Right atrium auricular region (tissue), 2 donors: ENCODE results near the gene ITGB6. TPM values are rescaled to one million over a fixed set of nuclear protein-coding genes. Genes with fewer than 3 reads are reported as not detected.

Source experiments
- DNase-seq: peaks from one replicate; pipeline ENCODE4 v3.0.0-alpha.2; 2019; ENCODE audit warnings: low spot score
- H3K27ac ChIP-seq, 2 donors: fragments of 200-600 bp; sonication (generic); 1 replicate in 1 of 2; 2 replicates in 1 of 2; pipeline ENCODE4 v1.5.1; 2016 to 2019
- H3K27me3 ChIP-seq, 2 donors: fragments of 200-600 bp; sonication (generic); one replicate each; pipeline versions ENCODE4 v1.5.1 to v1.6.0; 2017 to 2019
- H3K36me3 ChIP-seq: fragments of 200-600 bp; sonication (generic); one replicate; pipeline ENCODE4 v1.5.1; 2016
- H3K4me1 ChIP-seq, 2 donors: fragments of 200-600 bp; sonication (generic); one replicate each; pipeline versions ENCODE4 v1.5.1 to v1.6.0; 2017 to 2019
- H3K4me3 ChIP-seq, 2 donors: fragments of 200-600 bp; sonication (generic); 1 replicate in 1 of 2; 2 replicates in 1 of 2; pipeline ENCODE4 v1.5.1; 2017 to 2019; ENCODE audit warnings: mild to moderate bottlenecking in 1 of 2, moderate library complexity in 1 of 2
- H3K9me3 ChIP-seq, 2 donors: fragments of 200-600 bp; sonication (generic); one replicate each; pipeline ENCODE4 v1.5.1; 2019
- total RNA-seq, 2 donors: library from RNA; depleted of rRNA; stranded (reverse); fragments of >200 nt; gene quantifications; one replicate each; pipeline ENCODE4 v1.1.0, GENCODE V29; 2016
- TF ChIP-seq, protein P1 (sequence below), 2 donors: fragments of 200-600 bp; sonication (generic); IDR thresholded peaks; one replicate each; pipeline ENCODE4 v1.5.1; 2019; ENCODE audit warnings: antibody characterized with exemption in 2 of 2

The ITGB6 gene
- total RNA-seq, 2 donors from 2014 or later, result 0.20 to 0.30 TPM

DNA sequence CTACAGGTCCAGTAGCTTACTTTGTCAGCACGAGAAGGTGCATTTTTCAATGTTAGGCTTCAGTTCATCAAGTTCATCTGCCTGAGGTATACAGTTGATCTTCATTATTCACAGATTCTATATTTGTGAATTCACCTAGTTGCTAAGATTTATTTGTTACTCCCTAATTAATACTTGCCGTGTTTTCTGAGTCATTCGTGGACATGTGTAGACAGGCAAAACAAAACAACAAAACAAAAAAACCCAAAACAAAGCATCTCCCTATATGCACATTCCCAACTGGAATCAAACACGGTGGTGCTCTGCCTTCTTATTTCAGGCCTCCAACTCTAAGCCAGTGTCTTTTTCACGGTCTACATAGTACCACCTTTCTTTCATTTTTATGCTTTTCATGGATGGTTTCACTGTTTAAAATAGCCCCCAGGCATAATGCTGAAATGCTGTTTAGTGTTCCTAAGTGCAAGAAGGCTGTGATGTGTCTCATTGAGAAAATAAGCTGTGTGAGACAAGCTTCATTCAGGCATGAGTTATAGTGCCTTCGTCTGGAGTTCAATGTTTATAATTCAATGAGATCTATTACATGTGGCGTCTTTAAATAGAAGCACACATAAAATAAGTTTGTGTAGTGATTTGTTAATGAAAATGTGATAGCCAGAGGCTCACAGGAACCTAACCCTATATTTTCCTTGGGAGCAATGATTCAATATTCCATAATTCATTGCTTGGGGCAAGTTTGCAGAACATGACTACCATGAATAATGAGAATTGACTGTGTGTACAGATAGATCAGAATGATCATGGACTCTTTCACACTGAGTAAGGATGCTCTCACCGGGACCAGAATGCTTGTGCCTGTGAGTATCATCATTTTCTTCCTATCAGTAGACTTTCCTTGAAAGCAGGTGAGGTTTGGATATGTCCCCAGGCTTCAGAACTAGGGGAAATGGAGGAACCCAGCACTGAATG, 24.6 kb downstream of the ITGB6 start:
- Histone ChIP-seq H3K27me3 (no peaks in the 10 kb centered on the region), H3K27ac (no peak overlapping the region), H3K4me1 (no peaks in the 10 kb centered on the region), H3K36me3 (no peaks in the 10 kb centered on the region), H3K4me3 (no peak overlapping the region), H3K9me3 (no peaks in the 10 kb centered on the region)
- TF ChIP-seq, protein P1, sequence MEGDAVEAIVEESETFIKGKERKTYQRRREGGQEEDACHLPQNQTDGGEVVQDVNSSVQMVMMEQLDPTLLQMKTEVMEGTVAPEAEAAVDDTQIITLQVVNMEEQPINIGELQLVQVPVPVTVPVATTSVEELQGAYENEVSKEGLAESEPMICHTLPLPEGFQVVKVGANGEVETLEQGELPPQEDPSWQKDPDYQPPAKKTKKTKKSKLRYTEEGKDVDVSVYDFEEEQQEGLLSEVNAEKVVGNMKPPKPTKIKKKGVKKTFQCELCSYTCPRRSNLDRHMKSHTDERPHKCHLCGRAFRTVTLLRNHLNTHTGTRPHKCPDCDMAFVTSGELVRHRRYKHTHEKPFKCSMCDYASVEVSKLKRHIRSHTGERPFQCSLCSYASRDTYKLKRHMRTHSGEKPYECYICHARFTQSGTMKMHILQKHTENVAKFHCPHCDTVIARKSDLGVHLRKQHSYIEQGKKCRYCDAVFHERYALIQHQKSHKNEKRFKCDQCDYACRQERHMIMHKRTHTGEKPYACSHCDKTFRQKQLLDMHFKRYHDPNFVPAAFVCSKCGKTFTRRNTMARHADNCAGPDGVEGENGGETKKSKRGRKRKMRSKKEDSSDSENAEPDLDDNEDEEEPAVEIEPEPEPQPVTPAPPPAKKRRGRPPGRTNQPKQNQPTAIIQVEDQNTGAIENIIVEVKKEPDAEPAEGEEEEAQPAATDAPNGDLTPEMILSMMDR (IDR thresholded peaks at IDR 0.05), result no peak
- no peak for DNase-seq

- no peaks in the 10 kb centered on the region for H3K9me3 ChIP-seq
- no peak for DNase-seq
- no peaks in the 10 kb centered on the region for H3K4me1 ChIP-seq
- H3K27ac ChIP-seq, result no peak overlapping the region
- no peaks in the 10 kb centered on the region for H3K27me3 ChIP-seq
- H3K4me3 ChIP-seq, result no peak overlapping the region
- H3K36me3 ChIP-seq, result no peaks in the 10 kb centered on the region
- TF ChIP-seq, protein P1 (IDR thresholded peaks at IDR 0.05), result no peak
Observed at GRCh38 chr2:160174322-160174721, 25.8 kb downstream of the ITGB6 start.

DNA sequence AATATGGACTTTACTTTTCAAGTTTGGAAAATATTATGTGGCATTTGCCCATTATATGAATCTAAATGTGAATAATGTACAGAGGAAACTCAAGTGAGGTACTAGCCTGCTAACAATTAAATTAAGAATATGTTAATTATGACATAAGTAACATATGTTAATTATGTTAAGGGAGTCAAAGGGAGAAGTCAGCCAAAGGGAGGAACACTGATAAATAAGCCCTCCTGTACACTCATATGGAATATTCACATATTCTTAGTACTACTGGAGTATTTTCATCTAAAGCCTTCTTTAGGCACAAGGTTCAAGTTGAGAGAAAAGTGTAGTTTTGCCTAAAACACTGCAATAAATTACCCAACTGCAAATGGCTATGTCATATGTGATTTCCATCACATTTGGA, 30.1 kb downstream of the ITGB6 start:
- TF ChIP-seq, protein P1 (IDR thresholded peaks at IDR 0.05), result no peak
- H3K36me3 ChIP-seq, result no peaks in the 10 kb centered on the region

DNA sequence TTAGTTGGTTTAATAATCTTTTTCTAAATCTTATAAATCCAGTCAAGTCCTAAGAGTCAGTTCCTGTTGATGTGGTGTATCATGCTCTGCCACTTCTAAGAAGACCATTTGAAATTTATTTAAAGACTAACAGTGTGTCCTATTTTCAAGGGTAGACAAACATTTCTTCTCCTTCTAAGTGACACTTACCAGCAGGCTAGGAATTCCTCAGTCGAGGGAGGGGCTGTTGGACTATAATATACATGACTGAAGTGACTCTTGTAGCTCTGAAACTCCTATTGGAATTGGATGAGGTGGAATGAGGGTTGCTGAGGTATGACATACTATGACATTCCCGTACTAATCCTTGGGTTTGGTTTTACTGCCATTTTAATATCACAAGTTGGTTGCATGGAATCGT, 30.6 kb downstream of the ITGB6 start:
- no peak overlapping the region for H3K27ac ChIP-seq

More for the DNA sequence above, 30.1 kb downstream of the ITGB6 start:
- no peak for DNase-seq
- Histone ChIP-seq H3K9me3 (no peaks in the 10 kb centered on the region), H3K27ac (no peak overlapping the region), H3K4me3 (no peak overlapping the region), H3K4me1 (no peaks in the 10 kb centered on the region), H3K27me3 (no peaks in the 10 kb centered on the region)

GRCh38 chr2:160168878-160169277, 31.2 kb downstream of the ITGB6 start:
- H3K36me3 ChIP-seq, result no peaks in the 10 kb centered on the region
- no peak overlapping the region for H3K4me3 ChIP-seq
- no peak overlapping the region for H3K27ac ChIP-seq
- no peak for DNase-seq
- H3K27me3 ChIP-seq, result no peaks in the 10 kb centered on the region
- H3K4me1 ChIP-seq, result no peaks in the 10 kb centered on the region
- H3K9me3 ChIP-seq, result no peaks in the 10 kb centered on the region
- TF ChIP-seq, protein P1 (IDR thresholded peaks at IDR 0.05), result no peak

More for the DNA sequence above, 30.6 kb downstream of the ITGB6 start:
- H3K36me3 ChIP-seq, result no peaks in the 10 kb centered on the region
- TF ChIP-seq, protein P1 (IDR thresholded peaks at IDR 0.05), result no peak
- no peaks in the 10 kb centered on the region for H3K27me3 ChIP-seq
- no peaks in the 10 kb centered on the region for H3K9me3 ChIP-seq
- H3K4me1 ChIP-seq, result no peaks in the 10 kb centered on the region
- no peak overlapping the region for H3K4me3 ChIP-seq
- no peak for DNase-seq
